Erythroblast (primary cell): ENCODE data around the gene PTTG1IP2.

ENCODE experiments used
- GATA1 ChIP-seq: IDR thresholded peaks from 2 replicates; pipeline ENCODE4 v1.6.1; 2011; ENCODE audit warnings: low read depth, mild to moderate bottlenecking, control low read depth, low read length, moderate library complexity
- POLR2A ChIP-seq: IDR thresholded peaks from 2 replicates; pipeline ENCODE4 v1.6.1; 2011; ENCODE audit warnings: mild to moderate bottlenecking, low read length

DNA sequence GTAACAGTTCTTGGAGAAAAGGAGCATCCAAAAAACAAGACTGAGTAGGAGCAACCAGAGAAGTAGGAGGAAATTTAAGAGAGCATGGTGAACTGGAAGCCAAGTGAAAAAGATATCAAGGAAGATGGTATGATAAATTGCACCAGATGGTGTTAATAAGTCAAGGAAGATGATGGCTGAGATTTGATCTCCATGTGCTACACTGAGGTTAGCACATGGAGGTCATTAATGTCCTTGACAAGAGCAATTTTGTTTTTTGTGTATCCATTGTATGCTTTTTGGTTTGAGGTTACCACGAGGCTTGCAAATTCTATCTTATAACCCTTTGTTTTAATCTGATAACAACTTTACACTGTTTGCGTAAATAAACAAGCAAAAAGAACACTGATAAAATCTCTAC, 11.3 kb upstream of the PTTG1IP2 start:
- TF ChIP-seq GATA1 (no peak), POLR2A (no peak)
